A549 (cell line): ENCODE data around the gene LAPTM5. TPM values are rescaled to one million over a fixed set of nuclear protein-coding genes. Genes with fewer than 3 reads are reported as not detected.

Source experiments
- ATAC-seq, 2 experiments: fragments of 200-7000 bp in 1 of 2; fragments of >200 bp in 1 of 2; cut with Nextera tagmentation in 1 of 2; cut with Tn5 transposase in 1 of 2; 3 replicates each; pipeline versions ENCODE4 v1.8.0 to v1.9.1; 2018 to 2020; ENCODE audit warnings: mild to moderate bottlenecking in 1 of 2, moderate library complexity in 1 of 2
- CTCF ChIA-PET: fragments of 300-600 bp; sonication (Branson Sonifier 250); formaldehyde crosslinking; extraction: SDS; loops from one replicate; lab custom pipeline; 2021; ENCODE audit warnings: antibody characterized with exemption, inconsistent platforms; lab: Yijun Ruan, JAX
- POLR2A ChIA-PET: fragments of 350-600 bp; formaldehyde crosslinking; extraction: SDS; loops from one replicate; lab custom pipeline; 2021; ENCODE audit warnings: antibody characterized with exemption, inconsistent platforms; lab: Yijun Ruan, JAX
- DNase-seq, 2 experiments: peaks; one replicate each; pipeline versions ENCODE4 v3.0.0 to v3.0.0-alpha.2; 2011 to 2016; ENCODE audit warnings: low read depth in 1 of 2, low spot score in 1 of 2
- FAIRE-seq: peaks from 2 replicates; lab custom pipeline; 2011; peaks lifted over from hg19 to GRCh38; lab: Jason Lieb, UNC
- H3K27ac ChIP-seq, 2 experiments: fragments of >200 bp; sonication (Bioruptor Twin); formaldehyde crosslinking; 3 replicates each; pipeline ENCODE4 v1.5.1; 2016 to 2017
- H3K4me1 ChIP-seq: fragments of >200 bp; sonication (Bioruptor Twin); formaldehyde crosslinking; 3 replicates; pipeline ENCODE4 v1.6.1; 2016
- H3K4me2 ChIP-seq: fragments of >200 bp; sonication (Bioruptor Twin); formaldehyde crosslinking; 3 replicates; pipeline ENCODE4 v1.6.1; 2016
- H3K4me3 ChIP-seq: fragments of >200 bp; sonication (Bioruptor Twin); formaldehyde crosslinking; 3 replicates; pipeline ENCODE4 v1.5.1; 2016
- H3K9me3 ChIP-seq: fragments of >200 bp; sonication (Bioruptor Twin); formaldehyde crosslinking; 3 replicates; pipeline ENCODE4 v1.6.1; 2016
- CBX2 ChIP-seq: fragments of 200-600 bp; sonication (generic); IDR thresholded peaks from 2 replicates; pipeline ENCODE4 v1.6.1; 2016; ENCODE audit warnings: low read depth, mild to moderate bottlenecking, borderline replicate concordance
- CEBPB ChIP-seq, 2 experiments: fragments of >200 bp in 1 of 2; sonication (Bioruptor Twin) in 1 of 2; formaldehyde crosslinking in 1 of 2; IDR thresholded peaks; 2 replicates each; pipeline ENCODE4 v1.6.1; 2012 to 2016
- CHD4 ChIP-seq: fragments of 200-600 bp; sonication (generic); IDR thresholded peaks from 2 replicates; pipeline ENCODE4 v1.6.1; 2016; ENCODE audit warnings: antibody characterized with exemption, mild to moderate bottlenecking, borderline replicate concordance
- EHMT2 ChIP-seq: fragments of 200-600 bp; sonication (generic); IDR thresholded peaks from 2 replicates; pipeline ENCODE4 v1.6.1; 2016; ENCODE audit warnings: antibody characterized with exemption, low read depth, mild to moderate bottlenecking, moderate library complexity
- EP300 ChIP-seq, 2 experiments: fragments of >200 bp; sonication (Bioruptor Twin); formaldehyde crosslinking; IDR thresholded peaks; 2 replicates in 1 of 2; 3 replicates in 1 of 2; pipeline ENCODE4 v1.6.1; 2016 to 2017
- FOSB ChIP-seq: fragments of 250-450 bp; sonication (Bioruptor Pico); IDR thresholded peaks from 2 replicates; pipeline ENCODE4 v1.5.0; 2020; ENCODE audit warnings: mild to moderate bottlenecking, moderate library complexity
- FOSL2 ChIP-seq, 2 experiments: fragments of 450-650 bp in 1 of 2; fragments of >200 bp in 1 of 2; sonication (Bioruptor Twin) in 1 of 2; formaldehyde crosslinking; IDR thresholded peaks; 2 replicates each; pipeline versions ENCODE4 v1.5.0 to v1.6.1; 2016 to 2020; ENCODE audit warnings: mild to moderate bottlenecking in 1 of 2, moderate library complexity in 1 of 2
- FOXS1 ChIP-seq: fragments of 250-450 bp; sonication (Bioruptor Pico); IDR thresholded peaks from 2 replicates; pipeline ENCODE4 v1.5.0; 2020; ENCODE audit warnings: mild to moderate bottlenecking, moderate library complexity
- GATA3 ChIP-seq: IDR thresholded peaks from 2 replicates; pipeline ENCODE4 v1.6.1; 2012; ENCODE audit warnings: borderline replicate concordance
- HDAC2 ChIP-seq: fragments of 200-600 bp; sonication (generic); IDR thresholded peaks from 2 replicates; pipeline ENCODE4 v1.6.1; 2016
- HES2 ChIP-seq: fragments of >200 bp; sonication (Bioruptor Twin); formaldehyde crosslinking; IDR thresholded peaks from 2 replicates; pipeline ENCODE4 v1.6.1; 2016
- HMGXB4 ChIP-seq: fragments of 250-450 bp; sonication (Bioruptor Pico); IDR thresholded peaks from 2 replicates; pipeline ENCODE4 v1.5.0; 2021; ENCODE audit warnings: mild to moderate bottlenecking, moderate library complexity, borderline replicate concordance
- HOXB5 ChIP-seq: fragments of 250-450 bp; sonication (Bioruptor Pico); IDR thresholded peaks from 2 replicates; pipeline ENCODE4 v1.5.0; 2020; ENCODE audit warnings: mild to moderate bottlenecking, moderate library complexity
- JUN ChIP-seq, 2 experiments: fragments of >200 bp; sonication (Bioruptor Twin); formaldehyde crosslinking; IDR thresholded peaks; 2 replicates in 1 of 2; 3 replicates in 1 of 2; pipeline ENCODE4 v1.6.1; 2016 to 2017
- MAFK ChIP-seq: fragments of 450-650 bp; IDR thresholded peaks from 2 replicates; pipeline ENCODE4 v1.6.1; 2014; ENCODE audit not compliant: partially characterized antibody
- MAZ ChIP-seq: fragments of 150-350 bp; IDR thresholded peaks from 2 replicates; pipeline ENCODE4 v1.6.1; 2014; ENCODE audit warnings: antibody characterized with exemption, low read depth, low read length, borderline replicate concordance
- MYC ChIP-seq: IDR thresholded peaks from 2 replicates; pipeline ENCODE4 v1.6.1; 2012; ENCODE audit warnings: mild to moderate bottlenecking, inconsistent platforms, low read length, improper control_type of control experiment, borderline replicate concordance
- NFE2L2 ChIP-seq: fragments of 150-350 bp; conservative IDR thresholded peaks from 2 replicates; pipeline ENCODE4 v1.6.1; 2014; ENCODE audit warnings: low read length
- RNF2 ChIP-seq: fragments of 200-600 bp; sonication (generic); IDR thresholded peaks from 2 replicates; pipeline ENCODE4 v1.6.1; 2016; ENCODE audit warnings: low read depth, mild to moderate bottlenecking, antibody characterized with exemption, moderate library complexity, borderline replicate concordance
- ZFP36 ChIP-seq: fragments of 450-650 bp; IDR thresholded peaks from 2 replicates; pipeline ENCODE4 v1.6.1; 2014; ENCODE audit warnings: borderline replicate concordance; ENCODE audit not compliant: partially characterized antibody
- ZNF302 ChIP-seq: fragments of 250-450 bp; sonication (Bioruptor Pico); IDR thresholded peaks from 2 replicates; pipeline ENCODE4 v1.9.0; 2021; ENCODE audit warnings: inconsistent platforms, mild to moderate bottlenecking, moderate library complexity
- WGBS: methylation state at CpG from one replicate; pipeline ENCODE4 v1.1.6; 2017; ENCODE audit errors: missing lambda C conversion rate; 5-methylcytosine and 5-hydroxymethylcytosine counted together
- polyA plus RNA-seq, 4 experiments: library from polyadenylated mRNA; depleted of rRNA in 3 of 4; stranded (reverse); fragments of >200 nt; fragmentation: RNase III in 1 of 4; extraction: RNeasy Plus Mini Kit Qiagen cat#74134 plus additional on column Dnase treatment in 1 of 4; gene quantifications; 2 replicates in 3 of 4; 3 replicates in 1 of 4; pipeline ENCODE4 v1.2.3, GENCODE V29; 2011 to 2017
- TF ChIP-seq, protein P1 (sequence below): IDR thresholded peaks from 2 replicates; pipeline ENCODE4 v1.6.1; 2012

The LAPTM5 gene
- polyA plus RNA-seq, 2 of the 4 experiments (the other 2 are of a cell fraction): 0.06 to 0.22 TPM

DNA sequence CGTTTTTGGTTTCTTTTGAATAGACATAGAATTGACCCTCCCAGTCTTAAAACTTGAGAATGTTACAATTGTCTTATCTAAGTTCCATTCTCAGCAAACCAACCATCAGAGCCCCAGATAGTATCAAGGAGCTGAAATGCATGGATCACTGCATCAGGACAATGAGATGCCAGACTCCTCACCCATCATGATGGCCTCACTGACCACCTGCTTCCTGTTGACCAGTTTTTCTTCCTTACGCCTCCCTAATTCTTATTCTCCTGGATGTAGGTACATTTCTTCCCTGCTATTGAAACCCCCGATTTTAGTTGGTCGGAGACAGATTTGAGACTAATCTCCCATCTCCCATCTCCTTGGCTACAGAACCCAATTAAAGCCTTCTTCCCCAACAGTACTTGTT, 51.9 kb downstream of the LAPTM5 start:
- Histone ChIP-seq H3K4me1 (peaks cover 9% of the 10 kb centered on the region; the same call in 2 of the 3 replicates), H3K27ac (no peak overlapping the region), H3K4me3 (no peak overlapping the region), H3K9me3 (no peaks in the 10 kb centered on the region), H3K4me2 (no peak overlapping the region)
- TF ChIP-seq EP300 (IDR thresholded peaks at IDR 0.05): no peak
- TF ChIP-seq MAZ: no peak
- TF ChIP-seq, protein P1, sequence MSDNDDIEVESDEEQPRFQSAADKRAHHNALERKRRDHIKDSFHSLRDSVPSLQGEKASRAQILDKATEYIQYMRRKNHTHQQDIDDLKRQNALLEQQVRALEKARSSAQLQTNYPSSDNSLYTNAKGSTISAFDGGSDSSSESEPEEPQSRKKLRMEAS: no peak
- no peak for TF ChIP-seq HDAC2
- no peak for TF ChIP-seq CHD4
- TF ChIP-seq FOSL2 (IDR thresholded peaks at IDR 0.05): no peak
- no peak for TF ChIP-seq FOSL2 (CRISPR knock-in tag; IDR thresholded peaks at IDR 0.05)
- no peak for TF ChIP-seq RNF2
- TF ChIP-seq NFE2L2: no peak
- no peak for TF ChIP-seq CBX2
- no peak for TF ChIP-seq CEBPB (IDR thresholded peaks at IDR 0.05)
- TF ChIP-seq MYC: no peak
- ChIA-PET POLR2A (no interaction called here), CTCF (no interaction called here)
- FAIRE-seq: no peak
- WGBS: 42% methylated on average over 4 of the region's 4 CpGs
- DNase-seq: no peak
- no peak for ATAC-seq

DNA sequence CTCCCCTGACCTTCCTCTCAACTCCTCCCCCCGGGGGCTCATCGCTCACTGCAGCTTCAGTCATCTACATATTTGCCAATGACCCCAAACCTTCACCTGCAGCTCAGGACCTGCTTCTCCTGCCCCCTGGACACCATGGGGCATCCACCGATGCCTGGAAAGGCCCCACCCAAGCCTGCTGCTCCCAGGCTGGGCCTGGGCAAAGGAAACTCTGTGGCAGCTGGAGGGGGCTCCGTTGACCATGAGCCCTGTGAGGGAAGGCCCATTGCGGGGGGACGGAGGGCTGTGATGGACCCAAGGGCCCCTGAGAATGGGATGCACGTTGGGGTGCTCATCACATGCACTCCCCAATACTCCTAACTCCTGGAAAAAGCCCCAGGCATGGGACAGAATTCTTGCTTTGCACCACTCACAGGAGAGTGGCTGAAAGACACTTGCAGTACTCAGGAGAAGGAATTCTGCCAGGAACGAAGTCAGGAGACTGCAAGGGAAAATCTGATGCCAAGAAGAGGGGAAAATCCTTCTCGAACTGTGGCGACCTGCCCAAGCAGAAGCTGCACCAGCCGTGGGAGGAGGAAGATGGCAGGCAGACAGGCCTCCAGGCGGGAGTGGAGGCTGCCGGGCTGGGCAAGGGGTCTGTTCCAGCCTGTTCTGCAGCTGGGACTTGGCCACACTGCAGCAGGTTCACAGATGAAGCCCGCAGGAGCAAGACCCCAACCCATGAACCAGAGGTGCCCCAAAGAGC, 52.6 kb downstream of the LAPTM5 start:
- no peaks in the 10 kb centered on the region for H3K9me3 ChIP-seq
- no peak overlapping the region for H3K4me3 ChIP-seq
- ChIA-PET CTCF (interaction anchor here (1.6 kb wide), 1 partner anchor 1468 kb away, joined by 4 read pairs; no protein-coding TSS in a partner anchor), POLR2A (no interaction called here)
- peaks cover 11% of the 10 kb centered on the region; the same call in 2 of the 3 replicates for H3K4me1 ChIP-seq
- no peak overlapping the region for H3K4me2 ChIP-seq
- no peak for DNase-seq
- TF ChIP-seq HES2 (no peak), FOXS1 (no peak), GATA3 (no peak), MAFK (no peak), HMGXB4 (CRISPR knock-in tag) (no peak), JUN (IDR thresholded peaks at IDR 0.05) (no peak), EHMT2 (no peak), HOXB5 (CRISPR knock-in tag) (no peak), FOSB (CRISPR knock-in tag) (no peak)
- FAIRE-seq: no peak
- WGBS: 43% methylated on average over 6 of the region's 14 CpGs
- no peak for ATAC-seq
- no peak overlapping the region for H3K27ac ChIP-seq

DNA sequence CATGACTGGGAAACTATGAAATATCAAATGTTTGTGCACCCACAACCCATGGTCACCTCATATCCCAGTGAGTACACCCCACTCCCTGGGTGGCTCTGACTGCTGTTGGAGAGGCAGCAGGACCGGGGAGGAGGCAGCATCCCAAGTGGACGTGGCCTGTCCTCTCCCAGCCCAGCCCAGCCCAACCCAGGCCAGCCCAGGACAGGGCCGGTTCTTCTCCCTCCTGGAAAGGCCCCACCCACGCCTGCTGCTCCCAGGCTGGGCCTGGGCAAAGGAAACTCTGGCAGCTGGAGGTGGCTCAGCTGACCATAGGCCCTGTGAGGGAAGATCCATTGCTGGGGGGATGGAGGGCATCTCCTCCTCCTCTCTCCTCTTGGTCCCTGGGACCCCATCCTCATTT, 53.3 kb downstream of the LAPTM5 start:
- POLR2A ChIA-PET: no interaction called here
- peaks cover 11% of the 10 kb centered on the region; the same call in 2 of the 3 replicates for H3K4me1 ChIP-seq
- H3K4me3 ChIP-seq: no peak overlapping the region
- no peaks in the 10 kb centered on the region for H3K9me3 ChIP-seq
- ATAC-seq: no peak
- no peak for DNase-seq
- WGBS: no CpG with 5 or more reads among the region's 4 CpGs
- no peak overlapping the region for H3K27ac ChIP-seq
- CTCF ChIA-PET: interaction anchor here (0.7 to 1.6 kb wide), 2 partner anchors 98 to 1468 kb away, joined by 3 to 4 read pairs; no protein-coding TSS in a partner anchor
- no peak for FAIRE-seq
- TF ChIP-seq ZNF302 (CRISPR knock-in tag) (no peak), JUN (IDR thresholded peaks at IDR 0.05) (no peak), GATA3 (no peak), ZFP36 (no peak)
- no peak overlapping the region for H3K4me2 ChIP-seq
